ENCODE data around the gene DACH2. TPM values are rescaled to one million over a fixed set of nuclear protein-coding genes. Genes with fewer than 3 reads are reported as not detected.

DACH2 gene
- total RNA-seq, 1 experiment from 2014 or later = 1.0 TPM

DNA sequence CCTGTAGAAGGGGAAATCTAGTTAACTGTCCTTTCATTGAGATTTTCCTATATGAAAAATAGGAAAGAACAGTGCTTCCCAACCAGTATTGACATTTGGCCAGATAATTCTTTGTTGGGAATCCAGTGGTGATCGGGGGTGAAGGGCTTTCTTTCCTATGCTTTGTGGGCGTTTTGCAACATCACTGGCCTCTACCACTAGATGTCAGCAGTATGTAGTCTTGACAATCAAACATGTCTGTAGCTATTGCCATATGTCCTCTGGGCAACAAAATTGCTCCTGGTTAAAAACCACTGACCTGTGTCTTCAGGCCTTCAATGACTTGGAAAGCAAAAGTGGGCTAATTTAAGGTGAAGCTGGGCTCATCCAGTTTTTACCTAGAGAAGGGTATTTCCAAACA, 658.5 kb downstream of the DACH2 start:
- peaks cover 23 to 29% of the 10 kb centered on the region in 2 experiments for H3K9me3 Mint-ChIP-seq
- H3K4me1 ChIP-seq (ENCODE audit: insufficient read depth, low read length) = peaks cover 2% of the 10 kb centered on the region; the same call in 1 of the 2 replicates
- H3K18ac ChIP-seq (ENCODE audit: insufficient read length, low read depth, low read length) = no peak overlapping the region
- no peak overlapping the region for H3K14ac ChIP-seq (ENCODE audit: insufficient read depth, low read length)
- no peaks in the 10 kb centered on the region for H3K27me3 Mint-ChIP-seq (ENCODE audit: low read depth)
- no peak overlapping the region for H3K9ac ChIP-seq (ENCODE audit: extremely low read depth, insufficient read length, low read length)
- H3K4ac ChIP-seq (ENCODE audit: low read depth, low read length) = no peak overlapping the region
- no peak overlapping the region for H3T11ph ChIP-seq (ENCODE audit: low read length)
- H2BK5ac ChIP-seq (ENCODE audit: insufficient read length, low read length) = no peak overlapping the region
- peak; percentile 28 for DNase-seq
- no peaks in the 10 kb centered on the region for H4K20me1 ChIP-seq (ENCODE audit: control insufficient read depth, insufficient read depth, insufficient read length)
- no peaks in the 10 kb centered on the region for H3K27me3 ChIP-seq (ENCODE audit: insufficient read depth, low read length)
- H2AK5ac ChIP-seq (ENCODE audit: insufficient read length, low read length) = no peak overlapping the region
- no peak overlapping the region for H2BK15ac ChIP-seq (ENCODE audit: low read depth, low read length)
- peak; percentile 77 for TF ChIP-seq CTCF (conservative IDR thresholded peaks at IDR 0.05)
- peaks cover 10% of the 10 kb centered on the region for H3K9me3 ChIP-seq (ENCODE audit: control insufficient read depth, low read depth, low read length)
- no peak overlapping the region for H2BK12ac ChIP-seq (ENCODE audit: insufficient read length, low read depth, low read length)
- H4K91ac ChIP-seq (ENCODE audit: insufficient read length, low read depth, low read length) = no peak overlapping the region
- no peak overlapping the region for H4K5ac ChIP-seq (ENCODE audit: insufficient read length, low read depth, low read length)
- no peak overlapping the region for H2BK120ac ChIP-seq (ENCODE audit: low read depth, low read length, poor library complexity, severe bottlenecking)
- no peak overlapping the region for H3K23ac ChIP-seq (ENCODE audit: insufficient read length, low read depth, low read length)
- no peak overlapping the region for H3K4me3 Mint-ChIP-seq
- H3K56ac ChIP-seq (ENCODE audit: insufficient read length, low read depth, low read length) = no peak overlapping the region
- no peaks in the 10 kb centered on the region for H3K23me2 ChIP-seq (ENCODE audit: insufficient read length, low read depth, low read length, poor library complexity, severe bottlenecking)
- no peak overlapping the region for H3K27ac ChIP-seq (ENCODE audit: insufficient read length, low read depth, low read length)
- peaks cover 15 to 29% (median 24%) of the 10 kb centered on the region in 3 experiments for H3K36me3 Mint-ChIP-seq (ENCODE audit: insufficient read depth in 1 of 3, low read depth in 3 of 3)
- H3K79me1 ChIP-seq (ENCODE audit: insufficient read depth, low read depth, low read length, poor library complexity, severe bottlenecking) = no peaks in the 10 kb centered on the region
- WGBS (ENCODE audit: extremely low coverage, insufficient read length, low lambda C conversion rate) = no CpG with 5 or more reads among the region's 2 CpGs
- H3K4me1 Mint-ChIP-seq = peaks cover 14 to 21% of the 10 kb centered on the region in 2 experiments
- no peaks in the 10 kb centered on the region for H3K79me2 ChIP-seq (ENCODE audit: insufficient read depth, low read length)
- no peak overlapping the region for H2AFZ ChIP-seq (ENCODE audit: low read length)
- H3K27ac Mint-ChIP-seq = no peak overlapping the region
- no peak overlapping the region for H2BK20ac ChIP-seq (ENCODE audit: low read depth, low read length, poor library complexity, severe bottlenecking)
- no peak overlapping the region for H3K4me2 ChIP-seq (ENCODE audit: insufficient read depth, insufficient read length, low read length)
- no peak overlapping the region for H4K8ac ChIP-seq (replicated peaks; ENCODE audit: insufficient read length, low read depth, low read length)
